Measurements from ENCODE around the gene SLC6A4. TPM values are rescaled to one million over a fixed set of nuclear protein-coding genes. Genes with fewer than 3 reads are reported as not detected.

SLC6A4 gene
- not detected in 2 replicates for total RNA-seq (2014; rRNA removed; shearing (Covaris generic))

DNA sequence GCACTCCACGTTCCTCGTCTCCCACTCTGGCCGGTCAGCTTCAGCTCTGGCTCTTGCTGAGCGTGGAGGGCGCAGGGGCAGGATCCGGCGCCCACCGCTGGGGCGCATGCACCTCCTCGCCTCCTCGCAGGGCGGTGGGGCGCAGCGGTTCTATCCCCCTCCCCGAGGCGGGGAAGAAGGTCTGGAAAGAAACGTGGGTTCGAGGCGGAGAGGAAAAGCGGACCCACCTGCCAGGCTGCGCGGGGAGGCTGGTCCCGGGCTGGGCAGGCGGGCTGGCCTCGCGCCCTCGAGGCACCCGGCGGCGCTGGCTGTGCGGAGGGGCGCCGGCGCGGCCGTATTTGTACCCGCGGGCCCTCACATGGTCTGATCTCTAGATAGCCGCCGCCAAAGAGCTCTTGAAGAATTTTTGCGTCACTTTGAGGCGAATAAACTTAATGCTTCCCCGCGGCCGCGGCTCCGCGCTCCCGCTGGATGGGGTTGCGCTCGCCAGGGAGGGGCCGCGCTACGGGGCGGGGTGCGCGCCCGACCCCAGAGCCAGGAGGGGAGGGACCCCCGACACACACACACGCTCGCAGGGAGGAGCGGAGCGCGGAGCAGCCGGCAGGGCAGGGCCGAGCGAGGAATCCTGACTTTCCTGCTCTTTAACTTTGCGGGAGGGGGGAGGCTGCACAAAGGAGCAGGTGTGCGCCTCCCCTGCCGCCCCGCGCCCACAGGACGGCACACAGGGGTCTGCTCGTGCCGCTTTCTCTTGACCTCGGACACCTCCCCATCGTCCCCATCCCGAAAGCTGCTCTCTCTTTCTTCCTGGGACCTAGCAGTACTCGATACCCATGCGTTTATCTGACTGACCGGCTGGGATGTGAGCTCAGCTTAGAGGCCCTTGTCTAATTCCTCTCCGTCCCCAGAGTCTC lies at the start of gene SLC6A4:
Gene SLC6A4, minus strand, starts transcription at position 312 of the 911 bp plus-strand sequence. CDS start 13,739 bp downstream, outside the sequence.
- in situ Hi-C loops (cut with HindIII; ENCODE audit: low sequenced_read_pairs) = no loop called here
- DNase-seq (ENCODE audit: low spot score) = no peak

- in situ Hi-C loops (cut with HindIII; ENCODE audit: low sequenced_read_pairs) = no loop called here
Measured at GRCh38 chr17:30279156-30279555, 43.7 kb upstream of the SLC6A4 start.

DNA sequence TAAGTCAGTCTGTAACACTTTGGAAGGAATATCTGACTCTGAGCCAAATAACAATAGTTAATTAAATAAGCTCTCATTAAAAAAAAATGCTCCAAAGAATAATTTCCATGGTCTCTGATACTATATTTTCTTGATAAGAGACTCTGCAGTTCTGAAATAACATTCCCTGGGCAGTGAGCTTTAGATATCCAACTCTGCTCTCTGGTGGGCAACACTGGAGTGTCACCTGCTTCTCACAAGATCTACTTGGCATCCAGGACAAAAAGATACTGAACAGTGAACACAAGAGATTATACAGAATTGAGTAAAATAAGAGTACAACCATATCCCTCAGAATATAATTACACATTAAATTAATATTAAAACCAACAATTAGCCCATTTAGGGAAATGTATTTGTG lies 42.5 kb upstream of the SLC6A4 start:
- in situ Hi-C loops (cut with HindIII; ENCODE audit: low sequenced_read_pairs) = no loop called here
- DNase-seq (ENCODE audit: low spot score) = peak; percentile 31

More at GRCh38 chr17:30279156-30279555, 43.7 kb upstream of the SLC6A4 start:
- no peak for DNase-seq (ENCODE audit: low spot score)

DNA sequence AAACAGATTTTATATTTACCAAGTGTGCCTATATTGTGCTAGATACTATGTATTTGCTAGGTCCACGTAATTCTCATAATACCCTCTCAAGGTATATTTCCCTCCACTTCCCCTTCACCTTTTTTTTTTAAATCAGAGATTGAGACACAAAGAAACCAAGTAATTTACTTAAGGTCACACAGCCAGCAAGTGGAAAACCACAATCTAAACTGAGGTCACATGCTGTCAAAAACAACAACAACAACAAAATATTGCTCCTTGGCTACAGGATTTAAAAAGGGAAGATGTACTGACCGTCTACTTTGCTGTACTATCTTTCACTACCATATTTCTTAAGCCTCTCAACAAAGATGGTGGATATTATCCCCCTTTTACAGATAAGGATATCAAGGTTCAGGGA lies 40.4 kb upstream of the SLC6A4 start:
- in situ Hi-C loops (cut with HindIII; ENCODE audit: low sequenced_read_pairs) = no loop called here
- no peak for DNase-seq (ENCODE audit: low spot score)

- no peak for DNase-seq (ENCODE audit: low spot score)
- in situ Hi-C loops (cut with HindIII; ENCODE audit: low sequenced_read_pairs) = no loop called here
Measured at GRCh38 chr17:30274887-30275286, 39.4 kb upstream of the SLC6A4 start.

GRCh38 chr17:30273373-30273772 lies 37.9 kb upstream of the SLC6A4 start:
- no peak for DNase-seq (ENCODE audit: low spot score)
- in situ Hi-C loops (cut with HindIII; ENCODE audit: low sequenced_read_pairs) = no loop called here

- DNase-seq (ENCODE audit: low spot score) = no peak
- in situ Hi-C loops (cut with HindIII; ENCODE audit: low sequenced_read_pairs) = no loop called here
Measured at GRCh38 chr17:30271102-30271501, 35.6 kb upstream of the SLC6A4 start.

GRCh38 chr17:30267625-30268024 lies 32.1 kb upstream of the SLC6A4 start:
- in situ Hi-C loops (cut with HindIII; ENCODE audit: low sequenced_read_pairs) = no loop called here
- DNase-seq (ENCODE audit: low spot score) = no peak

DNA sequence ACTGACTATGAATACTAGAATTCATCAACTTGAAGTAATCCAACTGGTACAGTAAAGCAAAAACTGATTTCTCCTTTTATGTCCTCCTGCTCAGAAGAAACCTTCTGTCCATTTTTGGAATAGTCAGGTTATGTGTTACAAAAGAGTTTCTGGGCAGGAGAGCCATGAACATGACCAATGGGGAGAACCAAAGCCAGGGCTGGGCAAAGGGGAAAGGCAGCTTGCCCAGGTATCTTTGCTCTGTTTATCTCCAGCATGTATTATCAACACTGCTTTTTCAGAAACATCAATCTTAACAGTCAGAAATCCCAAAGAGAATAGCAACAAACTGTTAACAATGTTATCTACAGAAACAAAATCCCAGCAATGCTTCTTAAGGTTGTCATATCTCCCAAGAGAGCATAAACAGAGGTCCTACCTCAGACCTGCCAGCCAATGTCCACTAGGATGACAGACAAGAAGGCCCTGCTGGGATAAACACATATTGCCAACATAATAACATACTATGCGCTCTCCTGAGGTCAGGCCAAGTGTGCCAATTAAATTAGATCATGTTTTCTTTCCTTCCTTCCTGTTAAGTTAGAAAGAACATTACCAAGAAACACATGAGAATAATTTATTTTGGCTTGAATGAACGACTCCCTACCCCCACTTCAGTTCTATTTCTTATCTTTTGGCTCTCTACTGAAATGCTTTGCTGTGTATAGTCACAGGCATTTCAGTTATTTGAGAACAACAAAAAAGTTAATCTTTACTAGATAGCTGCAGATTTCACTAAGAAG lies 28.2 kb upstream of the SLC6A4 start:
- no peak for DNase-seq (ENCODE audit: low spot score)
- in situ Hi-C loops (cut with HindIII; ENCODE audit: low sequenced_read_pairs) = no loop called here

GRCh38 chr17:30256756-30257506 lies 21.4 kb upstream of the SLC6A4 start:
- DNase-seq (ENCODE audit: low spot score) = no peak
- in situ Hi-C loops (cut with HindIII; ENCODE audit: low sequenced_read_pairs) = no loop called here

DNA sequence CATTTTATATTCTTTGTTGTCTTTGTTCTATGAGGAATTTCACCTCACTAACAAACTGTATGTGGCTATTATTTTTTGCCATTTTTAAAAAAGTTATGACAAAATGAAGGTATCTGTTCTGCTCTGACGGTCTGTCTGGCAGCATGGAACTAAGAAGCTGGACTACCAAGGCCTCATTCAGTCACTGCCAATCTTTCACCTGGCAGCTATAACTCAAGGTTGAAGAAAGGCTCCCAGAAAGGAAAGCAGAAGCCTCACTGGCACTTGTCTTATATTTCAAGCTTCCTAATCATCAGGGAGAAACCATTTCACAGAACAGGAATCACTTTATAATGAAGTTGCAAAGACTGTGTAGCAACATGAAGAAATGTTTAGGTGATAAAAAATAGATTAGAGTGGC lies 18.7 kb upstream of the SLC6A4 start:
- in situ Hi-C loops (cut with HindIII; ENCODE audit: low sequenced_read_pairs) = no loop called here
- DNase-seq (ENCODE audit: low spot score) = no peak

GRCh38 chr17:30253312-30253711 lies 17.8 kb upstream of the SLC6A4 start:
- no peak for DNase-seq (ENCODE audit: low spot score)
- in situ Hi-C loops (cut with HindIII; ENCODE audit: low sequenced_read_pairs) = no loop called here

DNA sequence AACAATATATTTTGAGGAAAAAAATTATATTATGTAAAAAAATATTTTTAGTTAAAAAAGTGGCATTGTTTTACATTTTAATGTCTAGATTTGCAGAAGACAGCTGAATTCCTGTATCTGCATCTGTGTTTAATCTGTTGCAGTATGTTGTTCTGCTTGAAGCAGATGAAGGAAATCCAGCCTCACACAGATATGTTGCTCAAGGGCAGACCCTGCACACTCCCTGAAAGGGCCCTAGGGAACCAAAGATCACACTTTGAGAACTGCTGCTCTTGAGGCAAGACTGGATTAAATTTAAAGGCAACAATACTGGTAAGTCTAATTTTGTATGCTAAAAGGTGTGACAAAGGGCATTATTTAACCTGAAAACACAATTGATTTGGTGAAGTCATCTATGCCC lies 16.4 kb upstream of the SLC6A4 start:
- in situ Hi-C loops (cut with HindIII; ENCODE audit: low sequenced_read_pairs) = no loop called here
- no peak for DNase-seq (ENCODE audit: low spot score)

DNA sequence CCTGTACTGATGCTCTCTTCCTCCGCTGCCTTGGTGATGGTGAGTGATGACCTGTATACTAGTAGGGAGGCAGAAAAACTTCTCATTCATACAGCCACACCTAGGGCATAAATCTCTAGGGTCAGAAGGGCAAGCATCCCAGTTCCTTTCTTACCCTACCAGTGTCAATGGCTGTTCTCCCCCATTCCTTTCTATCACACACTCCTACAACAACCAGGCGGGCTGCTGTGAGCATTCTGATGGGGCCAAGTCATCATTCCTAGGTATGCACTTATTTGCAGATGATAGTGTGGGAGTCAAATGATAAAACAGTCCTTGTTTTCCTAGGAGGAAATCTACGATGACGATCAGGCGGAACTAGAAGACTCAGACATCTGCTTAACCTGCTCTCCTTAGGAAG lies 14.0 kb upstream of the SLC6A4 start:
- DNase-seq (ENCODE audit: low spot score) = no peak
- in situ Hi-C loops (cut with HindIII; ENCODE audit: low sequenced_read_pairs) = no loop called here

DNA sequence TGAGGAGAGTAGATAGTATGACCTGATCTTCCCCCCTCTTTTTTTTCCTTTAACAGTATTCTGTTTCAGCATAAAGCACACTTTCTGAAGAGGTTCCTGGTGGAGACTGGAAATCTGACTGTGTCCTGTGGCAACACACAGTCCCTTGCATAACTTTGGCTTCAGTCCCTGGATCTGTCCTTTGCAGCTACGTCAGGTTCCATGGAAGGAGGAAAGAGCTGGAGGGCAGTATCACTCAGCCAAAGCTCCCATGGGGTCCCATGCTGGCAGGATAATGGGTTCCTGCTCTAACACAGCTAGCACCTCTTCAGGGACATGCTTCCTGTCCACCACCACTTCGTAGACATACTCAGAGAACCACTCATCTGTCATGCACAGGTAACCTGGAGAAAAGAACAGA lies 13.3 kb upstream of the SLC6A4 start:
- in situ Hi-C loops (cut with HindIII; ENCODE audit: low sequenced_read_pairs) = no loop called here

GRCh38 chr17:30246460-30246859 lies 11.0 kb upstream of the SLC6A4 start:
- DNase-seq (ENCODE audit: low spot score) = no peak
- in situ Hi-C loops (cut with HindIII; ENCODE audit: low sequenced_read_pairs) = no loop called here

More for the DNA sequence above, 13.3 kb upstream of the SLC6A4 start:
- DNase-seq (ENCODE audit: low spot score) = no peak

DNA sequence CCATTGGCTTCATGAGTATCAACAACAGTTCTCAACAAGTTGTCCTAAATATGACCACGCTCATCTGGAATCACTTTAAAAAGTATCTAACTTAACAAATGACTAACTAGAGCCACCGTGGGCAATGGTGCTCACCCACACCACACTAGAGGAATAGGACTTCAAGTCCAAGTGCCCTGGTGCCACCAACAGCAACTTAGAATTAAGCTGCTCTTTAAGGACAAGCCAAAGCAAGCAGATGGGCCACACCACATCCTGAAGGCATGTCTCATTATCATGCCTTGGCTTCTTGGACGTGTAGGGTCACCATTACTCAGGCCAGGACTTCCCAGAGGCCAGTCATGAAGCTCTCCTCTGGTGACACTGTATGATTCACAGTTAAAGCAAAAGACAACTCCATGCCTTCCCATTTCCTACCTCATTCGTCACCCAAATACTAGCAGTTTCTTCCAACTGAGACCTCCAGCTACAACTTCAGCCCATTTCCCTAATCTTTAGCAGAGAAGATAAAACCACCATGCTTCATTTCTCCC lies 9.4 kb upstream of the SLC6A4 start:
- in situ Hi-C loops (cut with HindIII; ENCODE audit: low sequenced_read_pairs) = no loop called here
- no peak for DNase-seq (ENCODE audit: low spot score)

DNA sequence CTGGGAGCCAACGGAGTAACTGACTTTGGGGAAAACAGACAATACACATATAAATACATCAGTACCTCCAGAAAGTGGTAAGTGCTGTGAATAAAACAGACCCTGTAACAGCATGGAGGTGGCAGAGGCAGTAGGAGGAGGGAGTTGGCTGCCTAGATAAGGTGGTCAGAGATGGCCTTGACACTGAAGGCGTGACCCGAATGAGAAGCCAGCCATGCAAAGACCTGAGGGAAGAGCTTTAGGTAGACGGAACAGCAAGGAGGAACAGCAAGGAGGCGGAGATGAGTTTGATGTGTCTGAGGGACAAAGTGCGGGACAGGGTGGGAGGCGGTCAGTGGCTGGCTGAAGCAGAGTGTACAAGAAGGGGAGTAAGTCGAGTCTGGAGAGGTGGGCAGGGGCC lies 8.1 kb upstream of the SLC6A4 start:
- DNase-seq (ENCODE audit: low spot score) = no peak
- in situ Hi-C loops (cut with HindIII; ENCODE audit: low sequenced_read_pairs) = no loop called here

DNA sequence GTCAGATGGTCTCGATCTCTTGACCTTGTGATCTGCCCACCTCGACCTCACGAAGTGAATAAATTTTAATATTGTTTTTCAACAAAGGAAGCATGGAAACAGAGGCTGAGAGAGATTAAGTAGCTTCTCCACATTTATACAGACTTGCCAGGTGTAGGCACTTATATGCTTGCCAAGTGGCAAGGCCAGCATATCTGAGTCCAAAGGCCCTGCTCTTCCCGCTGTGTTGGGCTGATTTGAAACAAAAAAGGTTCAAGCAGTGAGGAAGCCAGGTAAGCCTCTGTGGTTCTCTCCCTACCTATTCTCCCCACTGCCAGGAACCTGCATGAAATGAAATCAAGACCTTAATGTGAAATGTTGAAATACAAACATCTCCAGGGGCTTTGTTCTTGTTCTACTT lies 7.5 kb upstream of the SLC6A4 start:
- in situ Hi-C loops (cut with HindIII; ENCODE audit: low sequenced_read_pairs) = no loop called here
- DNase-seq (ENCODE audit: low spot score) = no peak
